OCI-M2 (cell line): ENCODE data around the gene TMEM187.

Experiments used
- DNase-seq: peaks from one replicate; lab custom pipeline; 2025; ENCODE audit not compliant: unreplicated experiment; lab: John Stamatoyannopoulos, UW

Gene TMEM187

GRCh38 chrX:153953892-153954557 is 18.5 kb upstream of the TMEM187 start:
- DNase-seq: no peak

- no peak for DNase-seq
Measured at GRCh38 chrX:153954558-153955227, 17.9 kb upstream of the TMEM187 start.

GRCh38 chrX:153955228-153955732 is 17.3 kb upstream of the TMEM187 start:
- no peak for DNase-seq

GRCh38 chrX:153956044-153956907 is 16.3 kb upstream of the TMEM187 start:
- no peak for DNase-seq

GRCh38 chrX:153957224-153957623 is 15.3 kb upstream of the TMEM187 start:
- no peak for DNase-seq

- DNase-seq: no peak
Measured at GRCh38 chrX:153958605-153959004, 13.9 kb upstream of the TMEM187 start.

- no peak for DNase-seq
Measured at GRCh38 chrX:153959649-153960048, 12.9 kb upstream of the TMEM187 start.

GRCh38 chrX:153960077-153960476 is 12.5 kb upstream of the TMEM187 start:
- DNase-seq: no peak

GRCh38 chrX:153960786-153961185 is 11.8 kb upstream of the TMEM187 start:
- DNase-seq: no peak

GRCh38 chrX:153961292-153961691 is 11.3 kb upstream of the TMEM187 start:
- no peak for DNase-seq

GRCh38 chrX:153963546-153963945 is 9.0 kb upstream of the TMEM187 start:
- no peak for DNase-seq

GRCh38 chrX:153964105-153964504 is 8.4 kb upstream of the TMEM187 start:
- no peak for DNase-seq

- no peak for DNase-seq
Measured at GRCh38 chrX:153965406-153965805, 7.1 kb upstream of the TMEM187 start.

- no peak for DNase-seq
Measured at GRCh38 chrX:153966283-153966688, 6.3 kb upstream of the TMEM187 start.

- no peak for DNase-seq
Measured at GRCh38 chrX:153966841-153967535, 5.6 kb upstream of the TMEM187 start.

- DNase-seq: no peak
Measured at GRCh38 chrX:153967536-153968224, 4.9 kb upstream of the TMEM187 start.

- no peak for DNase-seq
Measured at GRCh38 chrX:153968255-153968654, 4.3 kb upstream of the TMEM187 start.

- DNase-seq: no peak
Measured at GRCh38 chrX:153968754-153969124, 3.8 kb upstream of the TMEM187 start.

- DNase-seq: no peak
Measured at GRCh38 chrX:153969125-153969903, 3.2 kb upstream of the TMEM187 start.

GRCh38 chrX:153969904-153970356 is 2.6 kb upstream of the TMEM187 start:
- no peak for DNase-seq
